ENCODE results near the gene ARAP1.
A peak's percentile ranks its signal among the peaks of the same experiment; 100 is the strongest.

ARAP1 gene

DNA sequence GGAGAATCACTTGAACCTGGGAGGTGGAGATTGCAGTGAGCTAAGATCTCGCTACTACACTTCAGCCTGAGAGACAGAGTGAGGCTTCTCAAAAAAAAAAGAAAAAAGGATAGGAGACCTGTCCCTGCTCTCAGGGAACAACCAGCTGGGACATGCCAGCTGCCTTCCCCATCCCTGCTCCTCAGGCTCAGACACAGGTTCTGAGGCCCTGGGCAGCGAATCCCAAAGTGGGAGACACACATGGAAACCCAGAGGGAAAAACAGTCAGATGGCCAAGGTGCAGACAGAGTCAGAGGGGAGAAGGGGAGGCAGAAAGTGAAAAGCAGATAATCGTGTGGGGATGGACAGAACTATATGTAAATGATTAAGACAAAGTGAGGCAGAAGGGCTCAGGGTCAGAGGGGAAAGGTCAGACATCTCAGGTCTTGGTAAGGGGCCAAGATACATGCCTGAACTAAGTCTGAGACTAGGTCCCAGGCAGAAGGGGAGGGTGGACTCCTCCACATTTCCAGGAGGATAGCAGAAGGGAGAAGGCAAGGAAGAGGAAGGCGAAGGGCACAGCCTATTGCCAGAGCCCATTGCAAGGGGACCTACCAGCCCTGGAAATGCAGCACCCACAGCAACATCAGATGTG lies 27.4 kb upstream of the ARAP1 start:
- DNase-seq, result no peak

DNA sequence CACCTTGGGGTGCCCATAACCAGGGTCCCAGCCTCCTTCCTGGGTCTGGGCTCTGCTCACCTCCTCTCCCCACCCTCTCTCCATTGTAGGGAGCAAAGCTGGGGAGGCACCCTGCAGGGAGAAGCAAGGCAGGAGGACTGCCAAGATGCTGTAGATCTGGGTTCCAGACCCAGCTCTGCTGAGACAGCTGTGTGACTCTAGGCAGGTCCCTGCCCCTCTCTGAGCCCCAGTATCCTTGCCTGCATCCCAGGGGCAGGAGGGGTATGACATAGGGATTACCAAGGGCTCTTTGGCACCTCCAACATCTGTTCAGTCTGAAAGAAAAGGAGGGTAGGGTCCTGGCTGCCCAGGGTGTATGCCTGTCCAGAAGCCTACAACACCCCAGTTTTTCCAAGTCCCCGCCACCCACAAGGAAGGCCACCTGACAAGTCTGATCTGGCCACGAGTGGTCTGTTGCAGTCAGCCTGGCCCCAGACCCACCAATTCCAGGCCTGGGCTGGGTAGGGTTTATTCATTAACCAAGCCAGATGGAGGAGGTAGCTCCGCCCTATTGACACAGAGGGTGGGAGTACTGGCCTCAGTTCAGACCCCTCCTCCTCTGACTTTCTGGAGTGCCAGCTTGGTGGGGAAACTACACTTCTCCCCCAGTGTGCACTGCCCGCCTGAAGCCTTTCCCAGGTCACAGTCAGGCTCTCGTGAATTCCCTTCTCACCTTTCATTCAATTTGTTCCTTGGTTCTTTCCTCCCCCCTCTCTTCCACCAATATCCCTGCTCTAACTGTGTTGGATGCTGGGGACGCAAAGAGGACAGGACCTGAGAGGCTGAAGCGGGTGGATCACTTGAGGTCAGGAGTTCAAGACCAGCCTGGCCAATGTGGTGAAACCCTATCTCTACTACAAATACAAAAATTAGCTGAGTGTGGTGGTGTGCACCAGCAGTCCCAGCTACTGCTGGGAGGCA lies 26.6 kb upstream of the ARAP1 start:
- DNase-seq, result no peak

DNA sequence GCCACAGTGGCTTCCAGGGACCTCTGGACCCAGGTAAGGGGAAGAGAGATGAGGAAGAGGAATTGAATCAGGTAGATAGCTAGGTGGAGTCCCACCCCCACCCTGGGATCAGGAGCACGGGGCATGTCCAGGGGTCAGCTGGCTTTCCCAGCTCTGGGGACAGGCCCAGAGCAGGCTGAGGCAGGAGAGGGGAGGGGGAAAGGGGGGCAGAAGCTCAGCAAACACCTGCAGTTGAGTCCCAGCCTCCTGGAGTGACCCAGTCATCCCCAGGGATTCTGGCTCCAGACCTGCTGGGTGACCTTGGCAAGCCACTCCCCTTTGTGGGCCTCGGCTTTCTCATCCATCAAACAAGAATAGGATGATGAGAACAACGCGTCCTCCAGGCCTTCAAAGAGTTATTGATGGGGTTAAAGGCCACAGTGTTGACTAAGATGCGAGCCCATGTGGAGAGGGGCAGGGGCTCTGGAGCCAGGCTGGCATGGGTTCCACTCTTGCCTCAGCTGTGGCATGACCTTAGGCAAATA lies 25.6 kb upstream of the ARAP1 start:
- DNase-seq, result no peak

DNA sequence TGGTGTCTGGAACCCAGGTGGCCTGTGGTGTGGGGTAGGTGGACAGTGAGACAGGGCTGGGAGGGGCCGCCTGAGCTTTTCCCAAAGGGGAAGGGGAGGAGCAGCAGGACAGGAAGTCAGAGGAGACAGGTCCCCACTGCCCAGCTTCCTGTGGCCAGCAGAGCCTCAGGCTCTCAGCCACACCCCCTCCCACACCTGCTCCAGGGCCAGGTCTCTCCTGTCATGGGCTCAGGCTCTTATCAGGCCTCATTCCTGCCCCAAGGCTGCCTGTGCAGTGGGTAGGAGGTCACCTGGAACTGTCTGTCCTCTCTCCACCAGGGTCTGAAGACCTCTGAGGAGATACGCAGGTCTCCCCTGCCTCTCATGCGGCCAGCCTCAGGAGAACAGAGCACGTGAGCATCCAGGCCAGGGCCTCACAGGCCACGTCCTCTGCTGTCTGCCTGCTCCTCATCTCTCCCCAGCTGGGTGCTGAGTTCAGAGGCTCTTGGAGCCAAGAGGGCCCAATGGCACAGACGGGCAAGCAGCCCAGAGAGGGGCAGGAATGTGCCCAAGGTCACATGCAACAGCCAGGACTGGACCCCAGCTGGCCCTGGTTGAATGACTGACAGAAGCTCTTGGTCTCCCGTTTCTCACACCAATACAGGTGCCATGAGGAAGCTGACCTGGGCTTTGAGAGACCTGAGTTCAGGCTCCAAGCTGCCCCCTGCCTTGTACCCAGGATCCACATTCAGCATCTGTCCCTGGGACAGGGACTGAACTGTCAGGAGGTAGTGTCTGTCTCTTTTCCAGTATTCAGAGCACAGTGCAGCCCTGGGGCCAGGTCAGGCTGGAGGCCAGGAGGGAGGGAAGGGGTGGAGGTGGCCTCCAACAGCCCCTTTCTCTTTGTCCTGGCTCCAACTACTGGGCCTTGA lies 24.9 kb upstream of the ARAP1 start:
- DNase-seq, result peak in 1 of 2 experiments; percentile 38

DNA sequence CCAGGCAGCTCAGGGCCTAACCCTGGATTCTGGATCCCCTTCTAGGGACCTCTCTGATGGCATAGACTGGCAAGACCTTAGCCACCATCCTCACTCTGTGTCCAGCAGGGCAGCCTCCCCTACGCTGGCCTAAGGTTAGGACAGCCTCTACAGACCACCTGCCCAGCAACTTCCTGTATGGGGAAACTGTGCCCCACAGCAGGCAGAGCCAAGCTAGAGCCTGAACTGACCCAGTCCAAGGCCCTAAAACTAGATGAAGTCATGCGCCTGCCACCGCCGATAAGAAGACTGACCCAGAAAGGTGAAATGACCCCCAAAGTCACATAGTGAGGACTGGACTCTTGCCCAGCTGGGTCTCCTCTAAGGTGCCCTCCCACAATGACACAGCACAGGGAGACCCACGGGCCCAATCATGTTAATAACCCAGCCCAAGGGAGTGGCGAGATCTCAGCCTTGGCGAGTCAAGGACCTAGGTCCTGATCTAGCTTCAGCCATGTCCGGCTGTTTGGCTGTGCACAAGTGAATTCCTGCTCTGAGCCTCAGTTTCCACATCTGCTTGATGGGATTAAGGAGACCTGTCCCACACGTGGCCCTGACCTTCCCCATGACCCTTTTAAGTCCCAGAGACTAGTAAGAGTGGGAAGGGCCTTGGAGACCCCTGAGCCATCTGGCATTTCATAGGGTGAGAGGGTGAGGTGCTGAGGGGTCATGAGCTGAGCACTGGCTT lies 24.1 kb upstream of the ARAP1 start:
- DNase-seq, result no peak

DNA sequence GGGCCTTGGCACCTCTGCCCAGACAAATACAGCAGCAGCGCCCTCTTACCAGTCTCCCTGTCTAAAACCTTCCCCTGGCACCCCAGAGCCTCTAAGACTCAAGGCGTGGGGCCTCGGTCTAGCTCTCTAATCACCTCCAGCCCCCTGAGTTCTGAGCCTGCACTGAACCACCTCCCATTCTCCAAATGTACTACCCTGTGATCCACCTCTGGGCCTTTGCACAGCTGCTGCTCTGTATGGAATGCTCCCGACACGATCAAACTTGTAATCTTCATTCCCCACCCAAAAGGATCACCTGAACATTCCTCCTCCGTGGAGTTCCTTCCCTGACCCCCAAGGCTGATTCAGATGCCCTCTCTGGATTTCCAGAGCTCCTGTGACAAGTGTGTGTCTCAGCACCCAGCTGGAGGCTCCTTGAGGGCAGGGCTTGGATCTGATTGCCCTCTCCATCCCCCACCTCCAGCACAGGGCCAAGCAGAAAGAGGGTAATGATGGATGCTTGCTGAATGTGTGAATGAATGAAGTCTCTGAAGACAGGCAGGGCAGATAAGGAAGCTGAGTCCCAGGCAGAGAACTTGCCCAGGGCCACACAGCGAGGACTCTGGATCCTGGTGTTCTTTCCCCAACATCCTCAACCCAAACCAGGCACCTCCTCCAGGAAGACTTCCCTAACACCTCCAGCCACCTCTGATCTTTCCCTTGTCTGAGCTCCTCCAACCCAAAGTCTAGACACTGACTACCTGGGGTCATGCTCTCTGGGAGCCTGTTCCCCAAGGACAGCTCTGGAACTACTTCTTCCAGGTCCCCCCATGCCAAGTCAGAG lies 23.3 kb upstream of the ARAP1 start:
- no peak for DNase-seq

DNA sequence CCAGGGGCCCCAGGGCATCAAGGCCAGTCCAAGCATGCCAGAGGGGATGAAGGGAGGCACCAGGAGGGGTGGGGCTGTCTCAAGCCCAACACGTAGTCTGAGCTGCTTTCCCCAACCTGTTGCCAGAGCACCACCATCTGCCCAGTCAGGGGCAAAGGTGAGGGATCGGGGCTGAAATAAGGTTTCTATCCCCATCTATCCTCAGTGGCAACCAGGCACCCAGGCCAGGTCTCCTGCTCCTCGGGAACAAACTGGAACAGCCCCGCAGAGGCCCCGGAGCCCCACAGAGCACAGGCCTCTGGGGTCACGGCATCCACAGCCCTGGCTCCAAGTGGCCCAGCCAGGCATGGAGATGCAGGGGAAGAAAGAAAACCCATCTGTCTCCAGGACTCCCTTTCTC lies 22.3 kb upstream of the ARAP1 start:
- no peak for DNase-seq

DNA sequence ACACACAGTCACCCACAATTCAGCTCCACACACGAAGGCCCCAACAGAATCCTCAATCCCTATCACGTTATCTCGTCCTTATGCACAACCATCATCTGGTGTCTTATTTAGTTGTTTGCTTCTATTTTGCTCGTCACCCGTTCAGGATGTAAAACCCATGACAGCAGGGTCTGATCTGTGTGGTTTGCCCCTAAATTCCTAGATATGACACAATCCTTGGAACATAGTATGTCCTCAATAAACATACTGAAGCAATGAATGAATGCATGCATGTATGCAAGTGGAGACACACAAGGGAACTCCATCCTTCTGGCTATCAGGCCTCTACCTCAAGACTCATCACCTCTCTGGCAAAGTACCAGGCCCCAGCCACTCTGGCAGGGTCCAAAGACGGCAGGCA lies 21.5 kb upstream of the ARAP1 start:
- DNase-seq, result no peak

DNA sequence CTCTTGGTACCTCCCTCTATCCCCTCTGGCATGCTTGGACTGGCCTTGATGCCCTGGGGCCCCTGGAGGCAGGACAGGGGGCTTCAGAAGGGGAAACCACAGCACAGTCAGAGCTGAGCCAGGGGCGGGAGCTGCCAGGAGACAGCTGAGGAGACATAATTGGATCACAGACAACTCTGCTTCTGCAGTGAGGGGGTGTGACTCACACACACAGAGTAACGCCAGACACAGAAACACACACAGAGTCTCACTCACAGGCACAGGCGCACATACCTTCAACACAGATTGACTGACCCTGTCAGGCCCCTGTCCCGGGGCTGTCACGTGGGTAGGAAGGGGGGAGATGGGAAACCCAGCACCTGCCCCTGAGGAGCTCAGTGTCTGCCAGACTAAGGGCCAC lies 21.1 kb upstream of the ARAP1 start:
- DNase-seq, result peak; percentile 41 to 47

DNA sequence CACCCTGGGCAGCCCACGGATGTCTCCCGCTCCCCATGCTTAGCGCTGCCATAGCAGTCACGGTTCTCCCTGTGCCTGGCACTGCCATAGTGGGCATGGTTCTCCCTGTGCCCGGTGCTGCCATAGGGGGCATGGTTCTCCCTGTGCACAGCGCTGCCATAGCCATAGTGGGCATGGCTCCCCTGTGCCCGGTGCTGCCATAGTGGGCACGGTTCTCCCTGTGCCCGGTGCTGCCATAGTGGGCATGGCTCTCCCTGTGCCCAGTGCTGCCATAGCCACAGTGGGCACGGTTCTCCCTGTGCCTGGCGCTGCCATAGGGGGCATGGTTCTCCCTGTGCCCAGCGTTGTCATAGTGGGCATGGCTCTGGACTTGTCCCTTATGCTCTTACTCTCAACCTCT lies 19.9 kb upstream of the ARAP1 start:
- DNase-seq, result no peak

DNA sequence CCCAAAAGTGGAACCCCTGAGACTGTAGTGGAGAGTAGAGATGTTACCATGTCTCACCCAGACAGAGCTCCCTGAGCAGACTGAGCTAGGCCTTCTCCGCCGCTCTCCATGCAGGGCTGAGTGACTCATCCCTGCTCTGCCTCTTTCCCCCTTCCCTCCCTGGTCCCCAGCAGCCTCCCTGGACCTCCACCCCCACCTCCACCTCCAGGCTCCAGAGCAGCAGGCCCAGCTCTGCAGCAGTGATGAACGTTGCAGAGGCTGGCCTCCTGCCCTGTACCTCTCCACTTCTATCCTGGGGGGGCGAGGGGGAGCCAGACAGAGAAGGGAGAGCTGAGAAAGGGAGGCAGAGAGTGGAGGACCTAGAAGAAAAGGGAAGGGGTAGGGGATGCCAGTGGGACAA lies 19.3 kb upstream of the ARAP1 start:
- DNase-seq, result no peak

DNA sequence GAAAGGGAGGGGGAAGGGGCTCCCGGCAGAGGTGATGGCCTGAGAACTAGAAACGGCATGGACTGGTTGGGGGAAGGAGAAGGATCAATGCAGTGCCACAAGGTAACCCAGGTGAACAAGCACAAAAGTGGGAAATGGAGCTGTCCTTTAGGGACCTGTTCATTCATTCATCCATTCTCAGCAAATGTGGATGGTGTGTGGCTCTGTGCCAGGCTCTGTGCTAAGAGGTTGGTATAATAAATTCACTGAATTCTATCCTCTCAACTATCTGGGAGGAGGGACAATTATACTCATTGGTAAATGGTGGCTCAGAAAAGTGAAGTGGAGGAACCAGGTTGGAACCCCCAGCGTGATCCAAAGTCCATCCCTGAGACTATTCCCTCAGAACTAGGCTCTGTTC lies 18.6 kb upstream of the ARAP1 start:
- no peak for DNase-seq

DNA sequence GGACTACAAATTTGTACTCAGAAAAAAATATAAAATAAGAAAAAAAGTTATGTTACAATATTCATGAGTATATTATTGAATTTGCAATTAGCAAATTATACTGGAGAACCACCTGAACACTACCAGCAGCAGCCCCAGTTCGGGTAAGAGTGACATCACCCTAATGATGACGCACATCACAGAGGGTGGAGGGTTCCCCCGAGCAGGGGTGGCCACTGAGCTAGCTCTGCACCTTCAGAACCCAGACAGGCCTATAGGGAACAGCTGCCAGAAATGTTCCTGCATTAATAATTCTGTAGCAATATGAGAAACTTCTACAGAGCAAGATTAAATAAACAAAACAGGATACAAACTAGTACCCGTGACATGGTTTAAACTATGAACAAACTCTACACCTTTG lies 17.5 kb upstream of the ARAP1 start:
- no peak for DNase-seq

DNA sequence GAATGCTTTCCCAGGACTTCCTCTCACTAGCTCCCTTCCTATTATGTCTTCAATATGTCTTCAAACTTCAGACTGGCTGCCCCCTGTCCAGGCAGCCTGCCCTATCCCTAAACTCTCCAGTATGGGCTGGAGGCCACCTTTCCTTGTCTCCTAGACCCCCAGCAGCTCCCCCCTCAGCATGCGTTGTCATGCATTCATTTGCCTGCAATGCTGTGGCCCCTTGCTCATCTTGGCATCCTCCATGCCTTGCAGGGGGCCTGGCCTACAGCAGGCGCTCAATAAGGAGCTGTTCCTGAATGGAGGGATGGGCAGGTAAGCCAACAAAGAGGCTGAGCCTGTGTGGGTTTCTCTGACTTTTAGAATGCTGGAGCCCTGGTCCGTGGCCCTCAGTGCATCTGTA lies 16.4 kb upstream of the ARAP1 start:
- DNase-seq, result no peak

DNA sequence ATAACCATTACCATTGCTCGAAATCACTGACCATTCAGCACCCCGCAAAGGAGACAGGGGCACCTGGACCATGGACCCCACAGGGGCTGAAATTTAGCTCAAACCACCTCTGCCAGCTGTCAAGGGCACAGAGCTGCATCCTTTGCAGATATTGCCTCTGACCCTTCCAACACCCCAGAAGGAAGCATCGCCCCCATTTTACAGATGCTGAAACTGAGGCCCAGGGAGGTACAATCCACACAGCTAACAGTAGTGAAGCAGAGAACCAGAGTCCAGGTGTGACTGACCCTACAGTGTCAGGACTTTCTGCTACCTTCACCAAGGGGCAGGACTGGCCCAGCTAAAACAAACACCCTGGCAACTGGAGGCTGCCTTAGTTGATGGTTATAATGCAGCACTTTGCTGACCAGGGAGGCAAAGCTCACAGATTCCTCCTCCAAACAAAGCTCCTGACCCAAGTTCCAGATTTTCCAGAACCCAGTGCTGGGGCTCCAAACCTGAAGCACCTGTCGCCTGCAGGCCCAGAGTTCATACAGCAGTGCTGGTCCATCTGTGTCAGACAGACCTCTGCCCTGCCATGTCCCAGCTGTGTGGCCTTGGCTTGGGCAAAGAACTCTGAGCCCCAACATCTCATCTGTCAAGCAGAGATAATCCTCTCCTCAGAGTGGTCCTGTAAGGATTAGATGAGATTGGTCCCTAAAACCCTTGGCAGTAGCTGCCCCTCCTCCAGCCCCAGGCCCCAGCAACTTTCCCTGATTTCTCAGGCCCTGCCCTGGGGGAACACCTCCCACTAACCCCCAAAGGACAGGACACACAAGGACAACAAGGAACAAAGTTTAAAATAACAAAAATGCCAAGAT lies 15.2 kb upstream of the ARAP1 start:
- no peak for DNase-seq

DNA sequence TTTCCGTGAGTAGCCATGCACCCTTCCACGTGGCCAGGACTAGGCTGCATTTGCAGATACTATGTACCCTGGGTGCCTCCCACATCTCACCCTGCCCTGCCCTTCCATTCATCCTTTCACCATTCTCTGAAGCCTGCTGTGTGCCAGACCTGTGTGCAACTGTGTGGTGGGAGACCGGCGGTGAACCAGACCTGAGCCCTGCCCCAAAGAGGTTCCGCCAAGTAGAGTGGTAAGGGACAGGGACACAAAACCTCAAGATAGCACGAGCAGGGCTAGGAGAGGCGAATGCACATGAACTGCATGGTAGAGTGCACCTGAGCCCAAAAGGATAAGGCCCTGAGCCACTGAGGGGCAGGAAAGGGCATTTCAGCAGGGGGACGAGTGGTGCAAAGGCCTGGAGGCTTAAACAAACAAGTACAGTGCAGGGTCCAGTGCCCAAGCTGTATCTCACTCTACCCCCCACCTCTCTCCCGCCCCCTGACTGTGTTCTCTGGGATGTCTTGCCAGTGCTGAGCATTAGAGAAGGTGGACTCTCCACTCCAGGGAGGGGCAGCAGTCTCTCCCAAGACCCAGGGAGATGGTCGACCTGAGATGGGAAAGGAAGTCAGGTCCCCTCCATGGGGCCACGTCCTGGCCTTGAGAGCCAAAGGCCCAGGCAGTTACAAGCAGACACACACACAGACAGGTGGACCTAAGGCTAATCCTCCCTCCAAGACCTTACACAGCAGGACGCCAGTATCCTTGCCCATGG lies 14.1 kb upstream of the ARAP1 start:
- DNase-seq, result no peak

DNA sequence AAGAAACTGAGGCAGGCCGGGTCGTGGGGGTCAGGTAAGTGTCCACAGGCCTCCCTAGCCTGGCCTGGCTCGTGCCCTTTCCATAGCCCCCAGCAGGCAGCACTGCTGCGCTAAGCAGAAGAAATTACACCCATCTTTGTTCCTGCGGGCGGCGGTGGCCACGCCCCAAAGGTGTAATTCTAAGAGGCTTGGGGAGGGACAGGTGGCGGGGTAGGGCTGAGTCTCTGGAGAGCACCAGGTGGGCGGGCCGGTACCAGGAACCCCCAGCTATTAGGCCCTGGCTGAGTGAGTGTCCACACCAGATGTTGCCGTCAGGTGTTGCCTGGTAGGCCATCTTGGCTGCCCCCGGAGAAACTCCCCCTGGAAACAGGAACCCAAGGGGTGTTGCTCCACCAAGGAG lies 12.3 kb upstream of the ARAP1 start:
- DNase-seq, result no peak

DNA sequence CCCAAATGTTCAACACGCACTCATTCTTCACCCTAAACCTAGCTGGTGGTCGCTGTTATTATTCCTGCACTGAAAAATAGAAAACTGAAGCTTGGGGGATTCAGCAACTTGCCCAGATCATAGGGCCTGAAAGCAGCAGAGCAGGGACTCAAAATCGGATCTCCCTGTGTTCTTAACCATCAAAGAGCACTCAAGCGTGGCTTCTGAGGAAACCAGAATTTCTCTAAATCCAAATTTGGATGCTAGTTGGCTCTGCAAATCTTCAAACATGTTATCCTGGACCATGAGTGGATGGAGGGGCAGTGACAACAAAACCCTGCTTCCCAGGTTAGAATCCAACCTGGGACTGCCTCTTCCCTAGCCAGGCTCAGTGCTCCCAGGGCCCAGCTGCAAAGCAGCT lies 11.6 kb upstream of the ARAP1 start:
- no peak for DNase-seq

DNA sequence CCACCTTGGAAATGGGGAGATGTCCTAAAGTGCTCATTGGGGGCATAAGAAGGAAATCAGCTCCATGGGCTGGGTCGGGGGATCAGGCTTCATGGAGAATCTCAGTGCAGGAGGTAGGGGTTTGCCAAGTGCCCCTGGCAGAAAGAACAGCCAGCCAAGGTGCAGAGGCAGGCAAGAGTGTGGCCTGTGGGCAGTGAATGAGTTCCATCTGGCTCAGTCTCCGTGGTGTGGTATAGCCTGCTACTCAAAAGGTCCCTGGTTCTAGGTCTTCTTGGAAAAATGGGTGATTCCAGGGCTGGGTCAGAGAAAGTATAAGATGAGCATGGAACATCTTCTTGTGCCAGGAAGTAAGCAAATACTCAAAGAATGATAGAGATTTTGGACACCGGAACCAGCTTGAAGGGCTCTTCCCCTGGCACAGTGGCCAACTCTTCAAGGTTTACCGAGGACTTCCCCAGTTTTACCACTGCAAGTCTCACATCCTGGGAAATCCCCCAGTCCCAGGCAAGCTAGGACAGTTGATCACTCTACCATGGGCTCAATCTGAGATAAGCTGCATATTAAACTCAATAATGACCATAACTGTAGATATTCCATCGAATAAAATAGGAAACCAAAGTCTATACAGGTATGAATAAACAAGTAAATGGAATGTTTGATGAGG lies 10.6 kb upstream of the ARAP1 start:
- DNase-seq, result no peak
